Breast epithelium (tissue), 4 donors: ENCODE measurements around the gene ABCB1. TPM values are rescaled to one million over a fixed set of nuclear protein-coding genes. Genes with fewer than 3 reads are reported as not detected.

ENCODE experiments used
- DNase-seq, 2 donors: peaks; one replicate each; pipeline ENCODE4 v3.0.0-alpha.2; 2019; ENCODE audit warnings: low spot score in 2 of 2
- H3K27ac ChIP-seq, 2 donors: fragments of 200-600 bp; sonication (generic) in 1 of 2; one replicate each; pipeline ENCODE4 v1.5.1; 2016 to 2019; ENCODE audit warnings: mild to moderate bottlenecking in 1 of 2
- H3K27me3 ChIP-seq, 2 donors: fragments of 200-600 bp; sonication (generic) in 1 of 2; one replicate each; pipeline versions ENCODE4 v1.5.1 to v1.6.0; 2017 to 2019; ENCODE audit warnings: control low read depth in 1 of 2, mild to moderate bottlenecking in 1 of 2
- H3K36me3 ChIP-seq: fragments of 200-600 bp; one replicate; pipeline ENCODE4 v1.5.1; 2019
- H3K4me1 ChIP-seq, 2 donors: fragments of 200-600 bp; sonication (generic); one replicate each; pipeline ENCODE4 v1.5.1; 2016 to 2019; ENCODE audit warnings: control low read depth in 1 of 2
- H3K4me3 ChIP-seq, 3 donors: fragments of 200-600 bp; sonication (generic); 1 replicate in 2 of 3; 2 replicates in 1 of 3; pipeline ENCODE4 v1.5.1; 2016 to 2019; ENCODE audit warnings: mild to moderate bottlenecking in 3 of 3, moderate library complexity in 2 of 3
- H3K9me3 ChIP-seq, 2 donors: fragments of 200-600 bp; sonication (generic) in 1 of 2; one replicate each; pipeline ENCODE4 v1.5.1; 2016 to 2019; ENCODE audit warnings: control low read depth in 1 of 2
- CTCF ChIP-seq, 3 donors: fragments of 450-650 bp; IDR thresholded peaks; one replicate each; pipeline ENCODE4 v1.5.1; 2016 to 2017; ENCODE audit warnings: antibody characterized with exemption in 3 of 3, mild to moderate bottlenecking in 3 of 3, moderate library complexity in 3 of 3
- POLR2A ChIP-seq: fragments of 450-650 bp; IDR thresholded peaks from one replicate; pipeline ENCODE4 v1.6.1; 2016; ENCODE audit warnings: antibody characterized with exemption, mild to moderate bottlenecking, moderate library complexity
- POLR2AphosphoS5 ChIP-seq, 3 donors: sonication (generic); formaldehyde crosslinking; IDR thresholded peaks; one replicate each; pipeline ENCODE4 v1.6.1; 2017; ENCODE audit warnings: antibody characterized with exemption in 3 of 3
- intact Hi-C: fragments of 100-400 bp; cut with DNase I; formaldehyde crosslinking; loops from one replicate; pipeline ENCODE4 v1.15.1; 2023; ENCODE audit warnings: low total_unique reads
- total RNA-seq, 3 donors: library from RNA; depleted of rRNA; stranded (reverse); fragments of >200 nt; gene quantifications; one replicate each; pipeline ENCODE4 v1.1.0, GENCODE V29; 2016

Gene ABCB1
- total RNA-seq, 3 donors from 2014 or later = 3.2 to 14.9 (median 12.8) TPM

- Histone ChIP-seq H3K4me1 (no peaks in the 10 kb centered on the region), H3K27me3 (no peaks in the 10 kb centered on the region), H3K27ac (peak overlapping the region; percentile 21 to 28), H3K9me3 (no peaks in the 10 kb centered on the region), H3K36me3 (no peaks in the 10 kb centered on the region), H3K4me3 (peak overlapping the region; percentile 58 to 84 (median 70))
- DNase-seq = no peak
- intact Hi-C loops = no loop called here
- no peak for TF ChIP-seq CTCF (IDR thresholded peaks at IDR 0.05)
- no peak for TF ChIP-seq POLR2AphosphoS5 (IDR thresholded peaks at IDR 0.05)
- TF ChIP-seq POLR2A = no peak
Measured at GRCh38 chr7:87628780-87629569, 28.3 kb upstream of the ABCB1 start.

DNA sequence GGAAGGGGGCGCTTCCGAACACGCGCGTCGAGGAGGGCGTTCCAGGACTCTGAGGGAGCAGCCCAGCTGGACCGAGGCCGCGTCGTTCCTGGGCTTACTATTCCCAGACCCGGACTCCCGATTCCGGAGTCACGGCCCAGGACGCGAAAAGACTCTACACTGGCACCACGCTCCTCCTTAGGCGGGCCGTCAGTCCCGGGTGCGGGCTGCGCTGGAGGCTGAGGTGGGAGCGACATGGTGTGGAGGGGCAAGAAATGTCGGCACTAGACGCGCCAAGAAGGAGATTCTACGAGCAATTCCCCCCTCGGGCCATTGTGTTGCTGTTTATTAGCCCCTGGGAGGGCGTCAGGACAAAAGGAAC lies 26.9 kb upstream of the ABCB1 start:
- DNase-seq = no peak

GRCh38 chr7:87625101-87625500 lies 24.4 kb upstream of the ABCB1 start:
- H3K4me1 ChIP-seq = no peaks in the 10 kb centered on the region
- intact Hi-C loops = no loop called here
- H3K9me3 ChIP-seq = no peaks in the 10 kb centered on the region
- no peak for DNase-seq
- TF ChIP-seq CTCF (IDR thresholded peaks at IDR 0.05) = no peak
- TF ChIP-seq POLR2A = no peak
- no peak for TF ChIP-seq POLR2AphosphoS5 (IDR thresholded peaks at IDR 0.05)
- H3K27me3 ChIP-seq = no peaks in the 10 kb centered on the region
- no peaks in the 10 kb centered on the region for H3K36me3 ChIP-seq
- no peak overlapping the region for H3K27ac ChIP-seq
- H3K4me3 ChIP-seq = no peak overlapping the region

More for the DNA sequence above, 26.9 kb upstream of the ABCB1 start:
- Histone ChIP-seq H3K4me3 (peak overlapping the region; percentile 58 to 84 (median 70)), H3K9me3 (no peaks in the 10 kb centered on the region), H3K27me3 (no peaks in the 10 kb centered on the region), H3K36me3 (no peaks in the 10 kb centered on the region), H3K27ac (no peak overlapping the region), H3K4me1 (no peaks in the 10 kb centered on the region)
- intact Hi-C loops = no loop called here
- TF ChIP-seq POLR2AphosphoS5 (IDR thresholded peaks at IDR 0.05) (no peak), POLR2A (no peak)

DNA sequence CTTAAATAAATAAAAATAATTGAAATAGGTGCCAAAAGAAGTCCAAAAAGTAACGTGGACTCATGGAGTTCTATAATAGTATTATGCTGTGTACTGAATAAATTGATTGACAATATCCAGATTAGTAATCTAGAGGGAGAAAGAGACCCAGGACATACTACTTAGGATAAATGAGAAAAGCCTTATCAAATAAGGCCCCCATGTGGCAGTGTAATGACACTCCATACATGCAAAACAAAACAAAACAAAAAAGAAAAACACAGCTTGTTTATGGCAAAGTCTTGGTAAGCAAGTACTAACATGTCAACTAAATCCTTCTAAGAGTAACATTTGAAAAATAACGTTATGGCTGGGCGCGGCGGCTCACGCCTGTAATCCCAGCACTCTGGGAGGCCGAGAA lies 23.9 kb upstream of the ABCB1 start:
- H3K27me3 ChIP-seq = no peaks in the 10 kb centered on the region
- no peak for TF ChIP-seq POLR2A
- TF ChIP-seq POLR2AphosphoS5 (IDR thresholded peaks at IDR 0.05) = no peak
- no peak for TF ChIP-seq CTCF (IDR thresholded peaks at IDR 0.05)
- DNase-seq = no peak
- intact Hi-C loops = no loop called here
- no peaks in the 10 kb centered on the region for H3K36me3 ChIP-seq
- no peaks in the 10 kb centered on the region for H3K9me3 ChIP-seq
- no peak overlapping the region for H3K27ac ChIP-seq
- H3K4me1 ChIP-seq = no peaks in the 10 kb centered on the region
- no peak overlapping the region for H3K4me3 ChIP-seq

- no peaks in the 10 kb centered on the region for H3K9me3 ChIP-seq
Measured at GRCh38 chr7:87615197-87615596, 14.5 kb upstream of the ABCB1 start.

More at GRCh38 chr7:87615197-87615596, 14.5 kb upstream of the ABCB1 start:
- no peaks in the 10 kb centered on the region for H3K36me3 ChIP-seq
- no peaks in the 10 kb centered on the region for H3K4me1 ChIP-seq
- TF ChIP-seq POLR2AphosphoS5 (IDR thresholded peaks at IDR 0.05) (no peak), POLR2A (no peak), CTCF (IDR thresholded peaks at IDR 0.05) (no peak)
- no peaks in the 10 kb centered on the region for H3K27me3 ChIP-seq
- no peak for DNase-seq
- intact Hi-C loops = no loop called here
- H3K4me3 ChIP-seq = no peak overlapping the region
- no peak overlapping the region for H3K27ac ChIP-seq
